ENCODE results near the gene JARID2.

Gene JARID2

GRCh38 chr6:15389765-15390723, 144.2 kb downstream of the JARID2 start:
- no peak overlapping the region for H3K14ac ChIP-seq (ENCODE audit: low read length)
- no peak overlapping the region for H2BK120ac ChIP-seq (ENCODE audit: low read depth, low read length)
- no peak overlapping the region for H3K27ac ChIP-seq (replicated peaks; ENCODE audit: low read length)
- H3K4me2 ChIP-seq (ENCODE audit: insufficient read depth, low read length, poor library complexity, severe bottlenecking), result no peak overlapping the region
- peaks cover 24 to 27% of the 10 kb centered on the region in 2 donors for H3K4me1 ChIP-seq (ENCODE audit: control insufficient read depth in 2 of 2, insufficient read depth in 1 of 2, low read depth in 1 of 2, low read length in 2 of 2)
- H3K18ac ChIP-seq (ENCODE audit: low read length), result no peak overlapping the region
- no peak overlapping the region for H3K9ac ChIP-seq (ENCODE audit: low read depth, low read length, poor library complexity)
- no peak overlapping the region for H2BK5ac ChIP-seq (ENCODE audit: low read length)
- no peak overlapping the region for H3K4me3 ChIP-seq (ENCODE audit: low read length in 2 of 2)
- no peak overlapping the region for H4K8ac ChIP-seq (ENCODE audit: low read depth, low read length)
- no peak overlapping the region for H2BK12ac ChIP-seq (ENCODE audit: low read length)
- no peaks in the 10 kb centered on the region for H3K36me3 ChIP-seq (replicated peaks in 1 of 2; ENCODE audit: control insufficient read depth in 2 of 2, insufficient read depth in 2 of 2, low read length in 2 of 2)
- peaks cover 4 to 16% of the 10 kb centered on the region in 2 donors for H3K9me3 ChIP-seq (replicated peaks in 1 of 2; ENCODE audit: control insufficient read depth in 2 of 2, insufficient read depth in 1 of 2, low read depth in 1 of 2, low read length in 2 of 2)
- H3K79me1 ChIP-seq (ENCODE audit: low read depth, low read length), result peaks cover 10% of the 10 kb centered on the region
- H3K27me3 ChIP-seq (ENCODE audit: control insufficient read depth in 3 of 3, insufficient read depth in 3 of 3, low read depth in 1 of 3, low read length in 3 of 3), result no peaks in the 10 kb centered on the region
- peak; percentile 69 for DNase-seq (ENCODE audit: low spot score)
- H3K23ac ChIP-seq (ENCODE audit: low read depth, low read length, poor library complexity), result no peak overlapping the region
- no peak overlapping the region for H3K4ac ChIP-seq (ENCODE audit: low read length)
- no peak overlapping the region for H2AFZ ChIP-seq (ENCODE audit: low read length)
- no CpG with 5 or more reads among the region's 14 CpGs for WGBS, 2 donors (ENCODE audit: extremely low coverage in 2 of 2, insufficient read length in 2 of 2, insufficient replicate concordance in 1 of 2)
- H2AK5ac ChIP-seq (ENCODE audit: low read depth, low read length), result no peak overlapping the region
- H4K91ac ChIP-seq (ENCODE audit: low read depth, low read length, poor library complexity), result no peak overlapping the region
- no peak overlapping the region for H2BK15ac ChIP-seq (ENCODE audit: low read length)

- no peaks in the 10 kb centered on the region for H3K27me3 ChIP-seq (ENCODE audit: control insufficient read depth in 3 of 3, insufficient read depth in 3 of 3, low read depth in 1 of 3, low read length in 3 of 3)
- peaks cover 19 to 20% of the 10 kb centered on the region in 2 donors for H3K4me1 ChIP-seq (ENCODE audit: control insufficient read depth in 2 of 2, insufficient read depth in 1 of 2, low read depth in 1 of 2, low read length in 2 of 2)
- H3K4me2 ChIP-seq (ENCODE audit: insufficient read depth, low read length, poor library complexity, severe bottlenecking), result no peak overlapping the region
- peaks cover 10% of the 10 kb centered on the region for H3K79me1 ChIP-seq (ENCODE audit: low read depth, low read length)
- no peak overlapping the region for H3K4ac ChIP-seq (ENCODE audit: low read length)
- H2BK15ac ChIP-seq (ENCODE audit: low read length), result no peak overlapping the region
- H3K18ac ChIP-seq (ENCODE audit: low read length), result no peak overlapping the region
- no peak overlapping the region for H3K27ac ChIP-seq (replicated peaks; ENCODE audit: low read length)
- no CpG with 5 or more reads among the region's 1 CpG for WGBS, 2 donors (ENCODE audit: extremely low coverage in 2 of 2, insufficient read length in 2 of 2, insufficient replicate concordance in 1 of 2)
- H2BK12ac ChIP-seq (ENCODE audit: low read length), result no peak overlapping the region
- H2BK120ac ChIP-seq (ENCODE audit: low read depth, low read length), result no peak overlapping the region
- H2AK5ac ChIP-seq (ENCODE audit: low read depth, low read length), result no peak overlapping the region
- H4K8ac ChIP-seq (ENCODE audit: low read depth, low read length), result no peak overlapping the region
- H3K4me3 ChIP-seq (ENCODE audit: low read length in 2 of 2), result no peak overlapping the region
- no peak overlapping the region for H3K9ac ChIP-seq (ENCODE audit: low read depth, low read length, poor library complexity)
- no peaks in the 10 kb centered on the region for H3K36me3 ChIP-seq (replicated peaks in 1 of 2; ENCODE audit: control insufficient read depth in 2 of 2, insufficient read depth in 2 of 2, low read length in 2 of 2)
- H3K23ac ChIP-seq (ENCODE audit: low read depth, low read length, poor library complexity), result no peak overlapping the region
- no peak overlapping the region for H2AFZ ChIP-seq (ENCODE audit: low read length)
- peaks cover 4 to 16% of the 10 kb centered on the region in 2 donors for H3K9me3 ChIP-seq (replicated peaks in 1 of 2; ENCODE audit: control insufficient read depth in 2 of 2, insufficient read depth in 1 of 2, low read depth in 1 of 2, low read length in 2 of 2)
- no peak overlapping the region for H3K14ac ChIP-seq (ENCODE audit: low read length)
- H4K91ac ChIP-seq (ENCODE audit: low read depth, low read length, poor library complexity), result no peak overlapping the region
- no peak overlapping the region for H2BK5ac ChIP-seq (ENCODE audit: low read length)
- no peak for DNase-seq (ENCODE audit: low spot score)
Measured at GRCh38 chr6:15391500-15391899, 145.6 kb downstream of the JARID2 start.

DNA sequence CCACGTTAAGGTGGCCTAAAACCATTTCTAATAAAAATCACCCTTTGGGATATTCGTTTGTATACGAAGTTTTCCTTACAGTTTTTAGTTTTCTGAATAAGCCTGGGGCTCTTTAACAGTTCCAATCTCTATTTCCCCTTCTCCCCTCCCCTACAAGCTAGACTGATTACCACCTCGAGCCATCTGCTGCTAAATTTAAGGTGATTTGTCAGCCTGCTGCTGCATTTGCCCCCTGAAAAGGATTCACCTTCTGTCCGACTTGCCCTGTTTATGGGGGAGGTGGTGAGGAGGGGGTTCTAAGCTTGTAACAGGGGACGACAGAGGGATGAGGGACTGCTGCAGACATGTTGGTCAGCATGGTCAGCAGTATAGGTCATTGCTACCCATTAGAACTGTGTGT, 146.3 kb downstream of the JARID2 start:
- H3K14ac ChIP-seq (ENCODE audit: low read length), result no peak overlapping the region
- no peak overlapping the region for H3K9ac ChIP-seq (ENCODE audit: low read depth, low read length, poor library complexity)
- no CpG with 5 or more reads among the region's 6 CpGs for WGBS, 2 donors (ENCODE audit: extremely low coverage in 2 of 2, insufficient read length in 2 of 2, insufficient replicate concordance in 1 of 2)
- no peak overlapping the region for H2BK12ac ChIP-seq (ENCODE audit: low read length)
- no peak for DNase-seq (ENCODE audit: low spot score)
- H3K79me1 ChIP-seq (ENCODE audit: low read depth, low read length), result peaks cover 10% of the 10 kb centered on the region
- H2BK5ac ChIP-seq (ENCODE audit: low read length), result no peak overlapping the region
- no peak overlapping the region for H4K91ac ChIP-seq (ENCODE audit: low read depth, low read length, poor library complexity)
- H2BK120ac ChIP-seq (ENCODE audit: low read depth, low read length), result no peak overlapping the region
- H3K4me1 ChIP-seq (ENCODE audit: control insufficient read depth in 2 of 2, insufficient read depth in 1 of 2, low read depth in 1 of 2, low read length in 2 of 2), result peaks cover 16 to 20% of the 10 kb centered on the region in 2 donors
- no peak overlapping the region for H4K8ac ChIP-seq (ENCODE audit: low read depth, low read length)
- H2AFZ ChIP-seq (ENCODE audit: low read length), result no peak overlapping the region
- no peak overlapping the region for H3K27ac ChIP-seq (replicated peaks; ENCODE audit: low read length)
- no peak overlapping the region for H2AK5ac ChIP-seq (ENCODE audit: low read depth, low read length)
- no peaks in the 10 kb centered on the region for H3K27me3 ChIP-seq (ENCODE audit: control insufficient read depth in 3 of 3, insufficient read depth in 3 of 3, low read depth in 1 of 3, low read length in 3 of 3)
- H3K36me3 ChIP-seq (replicated peaks in 1 of 2; ENCODE audit: control insufficient read depth in 2 of 2, insufficient read depth in 2 of 2, low read length in 2 of 2), result no peaks in the 10 kb centered on the region
- peaks cover 4 to 16% of the 10 kb centered on the region in 2 donors for H3K9me3 ChIP-seq (replicated peaks in 1 of 2; ENCODE audit: control insufficient read depth in 2 of 2, insufficient read depth in 1 of 2, low read depth in 1 of 2, low read length in 2 of 2)
- no peak overlapping the region for H2BK15ac ChIP-seq (ENCODE audit: low read length)
- peak overlapping the region; percentile 65 for H3K18ac ChIP-seq (ENCODE audit: low read length)
- no peak overlapping the region for H3K4me2 ChIP-seq (ENCODE audit: insufficient read depth, low read length, poor library complexity, severe bottlenecking)
- no peak overlapping the region for H3K4ac ChIP-seq (ENCODE audit: low read length)
- no peak overlapping the region for H3K23ac ChIP-seq (ENCODE audit: low read depth, low read length, poor library complexity)
- no peak overlapping the region for H3K4me3 ChIP-seq (ENCODE audit: low read length in 2 of 2)

DNA sequence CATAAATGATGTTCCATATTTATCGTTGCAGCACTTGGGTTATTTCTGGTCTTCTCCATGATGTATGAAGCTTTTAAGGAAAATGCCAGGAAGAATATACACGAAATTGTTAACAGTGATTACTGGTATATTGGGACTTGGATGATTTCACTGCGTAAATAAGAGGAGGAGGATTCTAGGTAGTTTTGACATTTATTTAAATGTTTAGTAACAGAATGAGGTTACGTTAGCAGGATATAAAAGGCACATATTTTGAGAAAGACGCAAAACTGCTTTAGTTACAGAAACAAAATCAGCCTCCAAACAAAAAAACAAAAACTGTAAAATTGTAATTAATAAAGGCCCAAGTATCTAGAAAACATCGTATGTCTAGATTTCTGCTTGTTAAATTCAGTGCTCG, 147.7 kb downstream of the JARID2 start:
- no peak overlapping the region for H2BK15ac ChIP-seq (ENCODE audit: low read length)
- no peak overlapping the region for H3K4ac ChIP-seq (ENCODE audit: low read length)
- no peak overlapping the region for H3K23ac ChIP-seq (ENCODE audit: low read depth, low read length, poor library complexity)
- no CpG with 5 or more reads among the region's 7 CpGs for WGBS, 2 donors (ENCODE audit: extremely low coverage in 2 of 2, insufficient read length in 2 of 2, insufficient replicate concordance in 1 of 2)
- H2BK12ac ChIP-seq (ENCODE audit: low read length), result no peak overlapping the region
- no peak overlapping the region for H3K14ac ChIP-seq (ENCODE audit: low read length)
- no peak overlapping the region for H3K18ac ChIP-seq (ENCODE audit: low read length)
- DNase-seq (ENCODE audit: low spot score), result no peak
- no peak overlapping the region for H4K91ac ChIP-seq (ENCODE audit: low read depth, low read length, poor library complexity)
- H2AFZ ChIP-seq (ENCODE audit: low read length), result no peak overlapping the region
- peaks cover 4 to 16% of the 10 kb centered on the region in 2 donors for H3K9me3 ChIP-seq (replicated peaks in 1 of 2; ENCODE audit: control insufficient read depth in 2 of 2, insufficient read depth in 1 of 2, low read depth in 1 of 2, low read length in 2 of 2)
- peaks cover 11 to 18% of the 10 kb centered on the region in 2 donors for H3K4me1 ChIP-seq (ENCODE audit: control insufficient read depth in 2 of 2, insufficient read depth in 1 of 2, low read depth in 1 of 2, low read length in 2 of 2)
- H2BK5ac ChIP-seq (ENCODE audit: low read length), result no peak overlapping the region
- no peak overlapping the region for H4K8ac ChIP-seq (ENCODE audit: low read depth, low read length)
- H3K9ac ChIP-seq (ENCODE audit: low read depth, low read length, poor library complexity), result no peak overlapping the region
- no peak overlapping the region for H3K4me2 ChIP-seq (ENCODE audit: insufficient read depth, low read length, poor library complexity, severe bottlenecking)
- no peaks in the 10 kb centered on the region for H3K36me3 ChIP-seq (replicated peaks in 1 of 2; ENCODE audit: control insufficient read depth in 2 of 2, insufficient read depth in 2 of 2, low read length in 2 of 2)
- peaks cover 10% of the 10 kb centered on the region for H3K79me1 ChIP-seq (ENCODE audit: low read depth, low read length)
- no peaks in the 10 kb centered on the region for H3K27me3 ChIP-seq (ENCODE audit: control insufficient read depth in 3 of 3, insufficient read depth in 3 of 3, low read depth in 1 of 3, low read length in 3 of 3)
- H3K4me3 ChIP-seq (ENCODE audit: low read length in 2 of 2), result no peak overlapping the region
- H2BK120ac ChIP-seq (ENCODE audit: low read depth, low read length), result no peak overlapping the region
- H2AK5ac ChIP-seq (ENCODE audit: low read depth, low read length), result no peak overlapping the region
- H3K27ac ChIP-seq (replicated peaks; ENCODE audit: low read length), result no peak overlapping the region

All from neuronal stem cell (in vitro differentiated cells).